ENCODE measurements around the gene CAMTA1.
A peak's percentile ranks its signal among the peaks of the same experiment; 100 is the strongest.
"Not testable (repeated sequence)": the region's sequence is repeated elsewhere in the genome, so short reads cannot be mapped to it uniquely, and the experiment has no call there.

CAMTA1 gene

GRCh38 chr1:7690496-7691182, 905.4 kb downstream of the CAMTA1 start:
- no peak for DNase-seq

DNA sequence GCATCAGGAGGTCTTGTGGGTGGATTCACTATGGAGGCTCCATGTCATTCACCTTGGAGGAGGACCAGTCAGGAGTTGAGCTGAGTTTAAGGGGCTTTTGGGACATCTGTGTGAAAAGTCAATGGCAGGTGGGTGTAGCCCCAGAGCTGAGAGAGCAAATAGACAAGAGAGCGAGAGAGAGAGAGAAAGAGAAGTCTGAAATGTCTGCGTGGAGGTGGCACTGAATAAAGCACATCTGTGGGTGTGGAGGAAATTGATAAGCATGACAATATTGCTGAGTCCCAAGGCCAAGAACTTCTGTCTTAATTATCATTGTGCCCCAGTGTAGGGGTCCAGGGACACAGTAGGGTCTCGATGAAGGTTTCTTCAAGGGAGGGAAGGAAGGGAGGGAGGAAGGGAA, 906.3 kb downstream of the CAMTA1 start:
- DNase-seq = peak in 1 of 56 donors; percentile 10

GRCh38 chr1:7692005-7692404, 906.8 kb downstream of the CAMTA1 start:
- DNase-seq = no peak

DNA sequence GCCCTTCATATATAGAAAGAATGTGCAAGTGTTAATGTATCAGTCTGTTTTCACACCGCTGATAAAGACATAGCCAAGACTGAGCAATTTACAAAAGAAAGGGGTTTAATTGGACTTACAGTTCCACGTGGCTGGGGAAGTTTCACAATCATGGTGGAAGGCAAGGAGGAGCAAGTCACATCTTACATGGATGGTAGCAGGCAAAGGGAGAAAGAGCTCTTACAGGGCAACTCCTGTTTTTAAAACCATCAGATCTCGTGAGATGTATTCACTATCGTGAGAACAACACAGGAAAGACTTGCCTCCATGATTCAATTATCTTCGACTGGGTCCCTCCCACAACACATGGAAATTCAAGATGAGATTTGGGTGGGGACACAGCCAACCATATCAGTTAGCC, 907.8 kb downstream of the CAMTA1 start:
- not testable (repeated sequence) for DNase-seq

- no peak for DNase-seq
Measured at GRCh38 chr1:7693662-7694061, 908.4 kb downstream of the CAMTA1 start.

GRCh38 chr1:7694600-7695496, 909.6 kb downstream of the CAMTA1 start:
- peak in 25 of 56 donors; percentile 18 to 75 (median 39) for DNase-seq

- DNase-seq = peak in 6 of 56 donors; percentile 19 to 70 (median 36)
Measured at GRCh38 chr1:7695497-7696117, 910.4 kb downstream of the CAMTA1 start.

DNA sequence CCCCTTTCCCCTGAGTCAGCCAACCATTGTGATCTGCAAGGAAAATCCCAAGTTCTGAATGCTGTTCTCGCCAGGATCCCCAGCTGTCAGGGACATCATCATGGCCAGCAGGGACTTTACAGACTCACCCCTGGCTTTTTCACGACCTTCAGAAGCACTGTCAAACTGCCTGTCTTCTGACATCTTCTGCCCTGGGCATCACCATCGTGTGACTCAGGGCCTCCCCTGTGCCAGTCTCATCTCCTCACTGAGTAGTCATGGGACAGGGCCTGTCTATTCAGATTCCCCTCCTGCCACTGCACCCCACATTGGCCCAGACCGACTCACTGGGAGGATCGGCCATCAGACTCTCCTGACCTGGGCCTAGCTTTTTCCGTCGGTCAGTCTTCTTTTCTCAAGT, 913.4 kb downstream of the CAMTA1 start:
- no peak for DNase-seq

GRCh38 chr1:7702365-7702764, 917.1 kb downstream of the CAMTA1 start:
- peak in 14 of 56 donors; percentile 11 to 46 (median 30) for DNase-seq

GRCh38 chr1:7703321-7704213, 918.3 kb downstream of the CAMTA1 start:
- peak in 16 of 56 donors; percentile 5 to 55 (median 22) for DNase-seq

GRCh38 chr1:7704214-7705047, 919.2 kb downstream of the CAMTA1 start:
- DNase-seq = peak in 55 of 56 donors; percentile 67 to 97 (median 90)

- peak in 40 of 56 donors; percentile 13 to 82 (median 58) for DNase-seq
Measured at GRCh38 chr1:7705048-7705907, 920.0 kb downstream of the CAMTA1 start.

- DNase-seq = no peak
Measured at GRCh38 chr1:7705908-7706216, 920.6 kb downstream of the CAMTA1 start.

DNA sequence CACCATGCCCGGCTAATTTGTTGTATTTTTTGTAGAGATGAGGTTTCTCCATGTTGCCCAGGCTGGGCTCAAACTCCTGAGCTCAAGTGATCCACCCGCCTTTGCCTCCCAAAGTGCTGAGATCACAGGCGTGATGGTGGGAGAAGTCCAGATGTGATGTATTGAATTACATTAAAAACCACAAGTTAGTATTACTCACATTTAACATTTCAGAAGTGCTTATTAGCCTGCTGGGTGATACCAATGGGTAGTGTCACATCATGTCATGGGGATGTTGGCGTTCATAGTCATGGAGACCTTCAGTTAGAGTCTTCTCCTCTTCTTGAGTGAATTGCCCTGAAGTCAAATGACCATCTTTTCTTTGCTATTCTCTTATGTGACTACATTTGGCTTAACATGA, 922.3 kb downstream of the CAMTA1 start:
- no peak for DNase-seq

- not testable (repeated sequence) for DNase-seq
Measured at GRCh38 chr1:7708065-7708464, 922.8 kb downstream of the CAMTA1 start.

DNA sequence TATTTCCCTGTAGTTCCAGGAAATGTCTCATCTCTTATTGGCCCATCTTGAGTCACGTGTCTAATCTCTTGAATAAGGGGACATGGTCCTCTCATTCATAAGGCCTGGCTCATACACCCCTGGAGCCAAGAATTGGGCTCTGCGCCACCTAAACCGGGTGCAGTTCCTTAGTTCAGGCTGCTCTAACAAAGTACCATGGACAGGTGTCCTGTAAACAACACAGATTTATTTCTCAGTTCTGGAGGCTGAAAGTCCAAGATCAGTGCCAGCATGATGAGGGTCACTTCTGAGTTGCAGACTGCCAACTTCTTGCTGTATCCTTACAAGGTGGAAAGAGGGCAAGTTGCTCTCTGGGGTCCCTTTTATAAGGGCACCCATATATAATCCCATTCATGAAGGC, 925.6 kb downstream of the CAMTA1 start:
- DNase-seq = no peak

GRCh38 chr1:7712731-7713323, 927.6 kb downstream of the CAMTA1 start:
- DNase-seq = no peak

DNA sequence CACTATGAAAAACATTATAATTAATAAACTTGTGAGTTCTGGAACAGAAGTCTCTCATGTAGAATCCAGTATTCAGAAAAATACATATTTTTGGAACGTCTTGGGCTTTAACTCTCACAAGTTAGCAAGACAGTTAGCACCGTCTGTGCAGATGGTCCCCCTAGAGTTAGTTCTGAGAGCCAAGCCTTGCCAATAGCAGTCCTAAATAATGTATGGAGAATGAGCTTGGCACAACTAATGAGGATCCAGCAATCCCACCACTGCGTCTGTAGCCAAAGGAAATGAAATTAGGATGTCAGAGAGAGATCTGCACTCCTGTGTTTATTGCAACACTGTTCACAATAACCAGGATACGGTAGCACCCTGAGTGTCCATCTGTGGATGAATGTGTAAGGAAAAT, 931.3 kb downstream of the CAMTA1 start:
- no peak for DNase-seq

Data from nucleus accumbens (tissue), 56 donors.